A673 (cell line): ENCODE data around the gene AJAP1.

Experiments
- CTCF ChIP-seq: fragments of 300-800, 200-600 bp; sonication (generic); conservative IDR thresholded peaks from 2 replicates; pipeline ENCODE4 v1.5.1; 2017; ENCODE audit warnings: low read depth, mild to moderate bottlenecking, antibody characterized with exemption, low read length, moderate library complexity, mixed read lengths
- EZH2 ChIP-seq: fragments of 200-600 bp; sonication (generic); IDR thresholded peaks from 2 replicates; pipeline ENCODE4 v1.6.1; 2017; ENCODE audit warnings: borderline replicate concordance, low read depth, mild to moderate bottlenecking, mixed read lengths, antibody characterized with exemption, low read length; ENCODE audit not compliant: poor library complexity, severe bottlenecking

GRCh38 chr1:4664606-4665005 is 10.2 kb downstream of the AJAP1 start:
- no peak for TF ChIP-seq CTCF
- TF ChIP-seq EZH2 = no peak
